ENCODE results near the gene UBE2E2. TPM values are rescaled to one million over a fixed set of nuclear protein-coding genes. Genes with fewer than 3 reads are reported as not detected.
"Not testable (repeated sequence)": the region's sequence is repeated elsewhere in the genome, so short reads cannot be mapped to it uniquely, and the experiment has no call there.

The UBE2E2 gene
- 9.5 and 11.0 TPM in 2 replicates for total RNA-seq (2014; rRNA removed; shearing (Covaris generic))

GRCh38 chr3:23202921-23203707 is at the start of gene UBE2E2:
UBE2E2 (plus strand) TSS chr3:23203327.
- DNase-seq (ENCODE audit: low spot score), result peak; percentile 33

GRCh38 chr3:23153436-23153835 is 49.7 kb upstream of the UBE2E2 start:
- no peak for DNase-seq (ENCODE audit: low spot score)

DNA sequence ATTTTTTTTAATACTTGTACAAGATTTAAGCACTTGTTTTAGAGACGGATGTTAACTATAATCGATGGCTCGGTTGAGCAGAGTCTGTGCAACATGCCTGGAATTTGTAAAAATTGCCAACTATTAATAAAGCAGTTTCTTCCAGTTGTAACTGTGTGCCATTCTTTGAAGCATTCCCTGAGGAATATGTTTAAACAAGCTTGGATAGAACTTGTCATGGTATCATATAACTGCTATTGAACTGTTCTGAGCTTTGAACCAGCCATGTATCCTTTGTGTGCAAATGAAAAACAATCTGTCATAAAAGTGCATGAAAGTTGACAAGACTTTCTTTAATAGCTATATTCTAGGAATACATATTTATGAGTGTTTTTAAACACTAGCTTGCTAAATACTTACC is 45.8 kb upstream of the UBE2E2 start:
- DNase-seq (ENCODE audit: low spot score), result no peak

DNA sequence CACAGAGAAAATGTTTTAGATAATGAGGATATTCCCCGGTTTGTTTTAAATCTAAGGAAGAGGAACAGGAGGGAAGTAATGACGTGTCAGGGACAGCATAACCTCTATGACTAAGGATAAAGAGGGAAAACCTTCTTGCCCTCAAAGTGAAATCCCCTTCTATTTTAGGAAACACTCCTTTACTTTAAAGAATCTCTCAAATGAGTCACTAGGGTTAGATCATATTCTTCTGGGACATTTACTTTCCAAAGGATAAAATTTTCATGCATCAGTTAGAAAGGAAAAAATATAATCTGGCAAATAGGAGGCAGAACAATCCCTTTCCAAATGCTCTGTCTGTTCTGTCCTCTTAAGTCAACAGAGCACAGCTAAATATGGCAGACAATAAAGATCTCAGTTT is 43.2 kb upstream of the UBE2E2 start:
- peak; percentile 94 for DNase-seq (ENCODE audit: low spot score)

DNA sequence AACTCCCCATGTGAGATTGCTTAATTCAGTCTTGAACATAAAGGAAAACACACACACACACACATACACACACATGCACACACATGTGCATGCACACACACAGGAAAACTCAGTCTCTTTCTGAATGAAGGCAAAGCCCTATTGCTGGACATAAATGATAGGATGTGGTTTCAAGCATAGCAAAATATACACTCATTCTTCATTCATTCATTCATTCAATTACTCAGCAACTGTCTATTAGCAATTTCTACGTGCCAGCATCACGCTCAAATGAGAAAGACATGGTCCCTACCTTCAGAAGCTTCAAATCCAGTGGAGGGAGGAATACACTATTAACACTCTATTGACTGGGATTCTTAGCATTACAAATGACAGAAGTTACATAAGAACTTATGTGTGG is 41.8 kb upstream of the UBE2E2 start:
- DNase-seq (ENCODE audit: low spot score), result no peak

DNA sequence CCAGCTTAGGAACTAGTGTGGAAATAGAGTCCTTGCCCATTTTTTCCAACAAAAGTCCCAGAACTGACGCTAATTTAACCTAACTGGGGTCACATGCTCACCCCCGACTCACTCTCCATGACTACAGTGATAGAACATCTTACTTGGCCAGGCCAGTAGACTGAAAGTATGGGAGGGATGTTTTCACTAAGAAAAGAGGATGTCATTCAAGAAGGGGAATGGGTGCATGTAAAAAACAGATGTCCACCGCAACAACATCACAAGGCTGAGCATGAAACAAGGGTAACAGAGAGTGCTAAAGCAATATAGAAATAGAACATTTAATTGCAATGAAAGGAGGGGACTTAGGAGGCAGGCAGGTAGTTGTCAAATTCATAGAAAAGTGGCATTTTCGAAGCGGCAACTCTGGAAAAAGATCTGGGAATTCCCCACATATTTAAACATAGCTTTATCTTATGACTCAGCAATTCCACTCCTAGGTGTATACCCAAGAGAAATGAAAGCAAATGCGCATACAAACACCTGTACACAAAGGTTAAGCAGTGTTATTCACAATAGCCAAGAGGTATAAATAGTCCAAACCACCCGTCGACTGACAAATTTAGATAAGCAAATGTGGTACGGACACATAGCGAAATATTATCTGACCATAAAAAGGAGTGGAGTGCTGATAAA is 41.1 kb upstream of the UBE2E2 start:
- DNase-seq (ENCODE audit: low spot score), result peak; percentile 26

- no peak for DNase-seq (ENCODE audit: low spot score)
Measured at GRCh38 chr3:23162934-23163333, 40.2 kb upstream of the UBE2E2 start.

DNA sequence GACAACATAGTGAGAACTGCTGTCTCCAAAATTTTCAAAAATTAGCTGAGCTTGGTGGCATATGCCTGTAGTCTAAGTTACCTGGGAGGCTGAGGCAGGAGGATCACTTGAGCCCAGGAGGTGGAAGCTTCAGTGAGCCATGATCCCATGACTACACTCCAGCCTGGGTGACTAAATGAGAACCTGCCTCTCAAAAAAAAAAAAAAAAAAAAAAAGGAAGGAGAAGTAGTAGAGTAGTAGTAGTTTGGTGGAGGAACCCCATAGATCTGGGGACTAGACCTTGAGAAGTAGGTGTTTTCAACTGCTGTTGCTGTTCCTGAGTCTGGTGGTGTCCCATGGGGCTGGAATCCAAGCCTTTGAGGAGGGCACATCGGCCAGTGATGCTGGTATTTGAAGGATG is 38.4 kb upstream of the UBE2E2 start:
- no peak for DNase-seq (ENCODE audit: low spot score)

DNA sequence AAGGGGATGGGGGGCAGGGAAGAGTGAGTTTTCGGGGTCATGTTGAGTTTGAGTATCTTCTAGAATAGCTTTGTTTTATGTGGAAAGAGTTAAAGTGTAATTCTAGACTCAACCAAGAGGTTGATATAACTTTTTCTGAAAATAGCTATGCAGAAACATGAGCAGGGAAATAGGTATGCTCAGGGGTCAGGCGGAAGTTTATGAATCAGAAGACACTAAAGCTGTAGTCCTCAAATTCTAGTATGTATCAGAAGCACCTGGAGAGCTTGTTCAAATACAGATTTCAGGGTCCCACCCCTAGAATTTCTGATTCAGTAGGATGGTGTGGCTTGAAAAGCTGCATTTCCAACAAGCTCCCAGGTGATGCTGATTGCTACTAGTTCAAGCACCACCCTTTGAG is 37.6 kb upstream of the UBE2E2 start:
- DNase-seq (ENCODE audit: low spot score), result no peak

DNA sequence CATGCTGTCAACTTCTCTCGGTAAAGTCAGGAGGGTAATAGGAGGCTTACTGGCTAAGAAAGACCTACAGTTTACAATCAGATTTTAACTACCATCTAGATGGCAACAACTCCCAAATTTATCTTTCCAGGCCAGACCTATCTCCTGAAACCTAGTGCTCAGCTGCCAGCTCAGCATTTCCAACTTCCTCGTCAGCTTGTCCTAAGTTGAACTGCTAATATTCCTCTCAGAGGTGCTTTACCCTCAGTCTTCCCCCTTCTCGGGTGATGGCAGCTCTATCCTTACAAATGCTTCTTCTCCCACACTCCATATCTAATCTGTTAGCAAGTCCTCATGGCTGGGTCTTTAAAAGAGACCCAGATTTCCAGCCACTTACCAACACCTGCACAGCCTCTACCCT is 36.9 kb upstream of the UBE2E2 start:
- DNase-seq (ENCODE audit: low spot score), result no peak

DNA sequence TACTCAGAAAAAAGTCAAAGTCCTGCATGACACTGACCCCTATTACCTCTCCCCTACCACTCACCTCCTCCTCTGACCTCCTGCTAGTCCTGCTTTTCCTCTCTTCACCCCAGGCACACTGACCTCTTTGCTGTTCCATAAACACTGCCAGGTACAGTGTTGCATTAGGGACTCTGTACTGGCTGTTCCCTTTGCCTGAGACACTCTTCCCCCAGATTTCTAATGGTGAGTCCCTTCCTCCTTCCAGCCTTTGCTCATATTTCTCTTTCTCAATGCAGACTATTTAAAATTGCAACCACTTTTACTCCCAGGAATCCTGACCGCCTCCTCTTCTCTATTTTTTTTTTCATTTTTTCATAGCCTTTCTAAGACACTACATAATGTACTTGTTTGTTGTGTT is 36.3 kb upstream of the UBE2E2 start:
- no peak for DNase-seq (ENCODE audit: low spot score)

- DNase-seq (ENCODE audit: low spot score), result no peak
Measured at GRCh38 chr3:23169551-23169950, 33.6 kb upstream of the UBE2E2 start.

- DNase-seq (ENCODE audit: low spot score), result peak; percentile 16
Measured at GRCh38 chr3:23170291-23170690, 32.8 kb upstream of the UBE2E2 start.

- peak; percentile 18 for DNase-seq (ENCODE audit: low spot score)
Measured at GRCh38 chr3:23172059-23172458, 31.1 kb upstream of the UBE2E2 start.

DNA sequence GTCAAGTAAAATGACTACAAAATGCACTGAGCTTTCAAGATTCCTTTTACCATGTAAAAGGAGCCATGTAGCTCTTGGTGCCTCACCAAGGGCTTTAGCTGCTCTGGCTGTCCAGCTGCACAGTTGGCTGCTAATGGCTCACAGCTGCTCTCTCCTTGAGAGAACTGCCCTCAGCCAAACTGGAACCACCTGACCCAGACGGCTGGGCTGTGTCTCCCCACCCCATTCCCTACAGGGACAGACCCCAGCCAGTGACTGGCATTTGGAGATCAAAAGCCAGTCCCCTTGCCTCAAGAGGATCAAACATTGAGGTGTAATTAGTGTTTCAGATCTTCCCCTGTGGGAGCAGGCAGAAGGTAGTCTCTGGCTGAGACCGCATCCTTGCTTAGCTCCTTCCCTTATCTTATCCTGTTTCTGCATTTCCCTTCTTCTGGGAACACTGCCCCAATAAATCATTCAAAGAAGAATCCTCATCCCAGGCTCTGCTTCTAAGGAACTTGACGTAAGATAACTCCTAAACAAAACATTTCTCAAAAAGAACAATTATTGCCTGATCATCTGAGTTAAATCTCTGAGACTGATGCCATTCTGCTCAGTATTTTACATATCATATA is 28.6 kb upstream of the UBE2E2 start:
- DNase-seq (ENCODE audit: low spot score), result no peak

DNA sequence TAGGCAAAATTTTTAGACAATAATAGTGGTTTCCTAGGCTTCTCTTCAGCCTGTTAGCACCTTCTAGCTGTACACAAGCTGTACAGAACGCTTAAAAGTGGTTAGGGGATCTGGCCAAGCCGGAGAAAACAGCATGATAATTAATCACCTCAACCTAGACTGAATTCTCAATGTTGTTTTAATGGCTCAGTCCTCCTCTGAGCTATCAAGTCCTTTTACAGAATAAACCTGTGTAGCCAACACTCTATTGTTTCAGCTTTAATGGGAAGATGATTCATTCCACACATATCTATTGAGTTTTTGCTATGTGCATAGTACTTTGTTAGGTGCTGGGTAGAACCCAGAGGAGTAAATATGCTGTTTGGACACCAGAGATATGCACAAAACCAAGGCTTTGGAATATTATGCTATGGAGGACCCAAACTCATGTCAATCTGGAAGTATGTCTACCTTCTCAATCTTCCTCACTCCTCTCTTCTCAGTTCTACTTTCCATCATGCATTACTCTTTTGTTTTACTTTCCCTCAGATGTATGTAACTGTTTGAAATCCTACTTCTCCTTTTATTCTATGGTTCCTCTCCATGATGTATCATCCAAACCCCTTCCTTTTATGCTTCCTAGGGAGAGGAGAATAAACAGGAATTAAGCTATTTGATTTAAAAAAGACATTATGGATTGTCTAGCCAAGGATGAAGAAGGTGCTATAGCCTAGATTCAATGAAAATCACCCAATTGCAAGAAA is 27.6 kb upstream of the UBE2E2 start:
- DNase-seq (ENCODE audit: low spot score), result peak; percentile 33

DNA sequence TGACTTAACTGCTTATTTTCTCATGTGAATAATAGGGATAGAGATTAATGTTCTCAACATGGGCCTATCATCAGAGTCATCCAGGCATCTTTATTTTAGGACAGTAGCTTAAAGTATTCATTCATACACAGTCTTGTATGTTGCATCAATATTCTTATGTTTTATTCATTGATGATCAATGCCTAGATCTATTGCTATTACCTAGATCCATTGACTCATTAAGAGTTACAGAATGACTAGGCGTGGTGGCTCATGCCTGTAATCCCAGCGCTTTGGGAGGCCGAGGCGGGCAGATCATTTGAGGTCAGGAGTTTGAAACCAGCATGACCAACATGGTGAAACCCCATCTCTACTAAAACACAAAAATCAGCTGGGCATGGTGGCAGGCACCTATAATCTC is 26.3 kb upstream of the UBE2E2 start:
- DNase-seq (ENCODE audit: low spot score), result not testable (repeated sequence)

GRCh38 chr3:23182996-23183513 is 20.1 kb upstream of the UBE2E2 start:
- no peak for DNase-seq (ENCODE audit: low spot score)

- peak; percentile 64 for DNase-seq (ENCODE audit: low spot score)
Measured at GRCh38 chr3:23183731-23184130, 19.4 kb upstream of the UBE2E2 start.

DNA sequence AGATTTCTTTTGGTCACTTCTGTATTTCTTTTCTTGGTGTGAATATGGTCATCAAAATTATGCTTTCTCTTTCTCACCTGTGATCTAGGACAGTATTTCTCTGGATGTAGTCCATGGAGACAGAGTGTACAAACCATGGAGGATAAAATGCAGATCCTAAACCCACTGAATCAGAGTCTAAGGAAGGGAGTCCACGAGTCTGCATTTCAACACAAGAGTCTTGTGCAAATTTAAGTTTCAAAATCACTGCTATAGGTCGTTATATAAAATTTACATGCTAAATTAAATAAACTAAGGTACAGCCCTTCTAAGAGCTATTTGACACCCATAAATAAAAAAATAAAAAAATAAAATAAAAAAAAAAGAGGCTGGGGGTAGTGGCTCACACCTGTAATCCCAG is 17.3 kb upstream of the UBE2E2 start:
- DNase-seq (ENCODE audit: low spot score), result no peak

DNA sequence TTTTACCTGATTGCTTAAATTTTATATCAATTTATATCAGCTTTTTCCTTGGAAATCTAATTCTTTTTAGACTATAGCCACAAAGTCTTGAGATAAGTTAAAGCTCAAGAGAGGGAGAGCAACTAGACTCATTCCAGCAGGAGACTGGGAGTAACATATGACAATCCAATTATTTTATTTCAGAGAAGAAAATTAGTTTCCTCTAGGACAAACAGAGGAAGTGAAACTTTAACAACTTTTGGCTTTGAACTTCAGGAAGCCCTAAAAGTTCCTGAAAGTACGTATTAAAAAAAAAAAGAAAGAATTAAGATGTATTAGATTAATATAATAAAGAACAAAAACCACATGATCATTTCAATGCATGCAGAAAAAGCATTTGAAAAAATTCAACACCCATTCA is 13.9 kb upstream of the UBE2E2 start:
- DNase-seq (ENCODE audit: low spot score), result no peak

- no peak for DNase-seq (ENCODE audit: low spot score)
Measured at GRCh38 chr3:23192816-23193215, 10.3 kb upstream of the UBE2E2 start.
